GM12892 (cell line): Measurements from ENCODE around the gene TOMM40.
"Not testable (repeated sequence)": the region's sequence is repeated elsewhere in the genome, so short reads cannot be mapped to it uniquely, and the experiment has no call there.

Source experiments
- DNase-seq: peaks from one replicate; pipeline ENCODE4 v3.0.0; 2011; ENCODE audit not compliant: insufficient read length
- FAIRE-seq: peaks from 2 replicates; lab custom pipeline; 2011; peaks lifted over from hg19 to GRCh38; lab: Jason Lieb, UNC
- POLR2A ChIP-seq: IDR thresholded peaks from 2 replicates; pipeline ENCODE4 v1.6.1; 2011; ENCODE audit warnings: low read depth, low read length, control low read depth
- POLR2AphosphoS5 ChIP-seq: IDR thresholded peaks from 2 replicates; pipeline ENCODE4 v1.6.1; 2011; ENCODE audit warnings: low read depth, low read length, control low read depth
- TAF1 ChIP-seq: IDR thresholded peaks from 2 replicates; pipeline ENCODE4 v1.6.1; 2011; ENCODE audit warnings: low read depth, mild to moderate bottlenecking, control low read depth, low read length, borderline replicate concordance

The TOMM40 gene

GRCh38 chr19:44925114-44925891 lies 34.2 kb downstream of the TOMM40 start:
- DNase-seq = no peak
- no peak for FAIRE-seq

DNA sequence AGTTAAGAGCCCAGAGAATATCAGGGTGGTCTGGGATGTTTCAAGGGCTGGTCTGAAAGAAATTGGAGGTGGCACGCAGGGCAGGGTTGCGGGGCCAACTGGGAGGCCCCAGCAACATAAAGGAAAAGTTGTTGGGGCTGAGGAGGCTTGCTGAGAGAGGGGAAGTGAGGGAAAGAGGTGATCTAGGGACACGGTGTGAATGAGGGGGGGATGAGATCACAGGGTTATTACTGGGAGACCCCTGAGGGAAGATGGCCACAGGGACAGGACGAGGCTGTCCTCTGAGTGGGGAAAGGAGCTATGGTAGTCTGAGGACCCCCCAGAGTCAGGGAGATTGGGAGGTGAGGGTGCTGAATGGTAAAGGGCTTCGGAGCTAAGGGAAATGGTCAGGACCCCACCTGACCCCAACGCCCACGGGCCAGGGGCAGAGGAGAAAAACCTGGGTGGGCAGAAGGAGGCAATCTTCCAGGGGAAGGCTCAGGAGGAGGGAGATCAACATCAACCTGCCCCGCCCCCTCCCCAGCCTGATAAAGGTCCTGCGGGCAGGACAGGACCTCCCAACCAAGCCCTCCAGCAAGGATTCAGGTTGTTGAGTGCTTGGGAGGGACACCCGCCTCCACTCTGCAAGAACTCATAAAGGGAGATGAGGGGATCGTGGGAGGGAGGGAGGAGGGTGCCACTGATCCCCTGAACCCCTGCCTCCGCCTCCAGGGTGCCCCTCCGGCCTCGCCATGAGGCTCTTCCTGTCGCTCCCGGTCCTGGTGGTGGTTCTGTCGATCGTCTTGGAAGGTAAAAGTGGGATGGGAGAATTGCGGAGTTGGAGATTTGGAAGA lies 35.4 kb downstream of the TOMM40 start:
- FAIRE-seq, DNase-seq: not testable (repeated sequence)

More at GRCh38 chr19:44925114-44925891, 34.2 kb downstream of the TOMM40 start:
- TF ChIP-seq TAF1 = no peak
- TF ChIP-seq POLR2A = no peak
- no peak for TF ChIP-seq POLR2AphosphoS5

DNA sequence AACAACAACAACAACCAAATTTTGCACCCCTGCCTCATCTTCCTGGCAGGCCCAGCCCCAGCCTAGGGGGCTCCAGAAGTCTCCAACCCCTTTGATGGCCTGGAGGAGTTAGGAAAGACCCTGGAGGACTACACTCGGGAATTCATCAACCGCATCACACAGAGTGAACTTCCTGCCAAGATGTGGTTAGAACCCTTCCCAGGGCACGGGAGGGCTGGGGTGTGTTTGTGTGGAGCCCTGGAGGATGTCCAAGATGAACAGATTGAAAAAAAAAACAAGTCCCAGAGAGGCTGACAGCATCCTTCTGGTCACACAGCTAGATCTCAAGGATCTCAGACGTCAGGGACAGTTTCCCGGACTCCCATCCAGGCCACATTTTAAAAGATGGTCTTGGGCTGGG lies 36.7 kb downstream of the TOMM40 start:
- FAIRE-seq = no peak
- DNase-seq = no peak
- no peak for TF ChIP-seq TAF1
- no peak for TF ChIP-seq POLR2AphosphoS5
- no peak for TF ChIP-seq POLR2A

DNA sequence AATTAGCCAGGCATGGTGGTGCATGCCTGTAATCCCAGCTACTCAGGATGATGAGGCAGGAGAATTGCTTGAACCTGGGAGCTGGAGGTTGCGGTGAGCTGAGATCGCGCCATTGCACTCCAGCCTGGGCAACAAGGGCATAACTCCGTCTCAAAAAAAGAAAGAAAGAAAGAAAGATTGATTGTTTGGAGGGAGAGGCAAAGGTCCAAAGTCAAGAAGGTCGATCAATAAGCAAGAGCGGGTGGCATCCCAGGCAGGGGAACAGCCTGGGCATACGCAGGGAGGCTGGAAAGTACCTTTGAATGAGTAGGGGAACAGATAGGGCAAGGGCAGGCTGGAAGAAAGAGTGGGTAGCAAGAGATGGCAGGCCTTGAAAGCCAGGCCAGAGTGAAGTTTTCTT lies 39.0 kb downstream of the TOMM40 start:
- no peak for TF ChIP-seq POLR2A
- no peak for TF ChIP-seq POLR2AphosphoS5
- TF ChIP-seq TAF1 = no peak
- FAIRE-seq = no peak

DNA sequence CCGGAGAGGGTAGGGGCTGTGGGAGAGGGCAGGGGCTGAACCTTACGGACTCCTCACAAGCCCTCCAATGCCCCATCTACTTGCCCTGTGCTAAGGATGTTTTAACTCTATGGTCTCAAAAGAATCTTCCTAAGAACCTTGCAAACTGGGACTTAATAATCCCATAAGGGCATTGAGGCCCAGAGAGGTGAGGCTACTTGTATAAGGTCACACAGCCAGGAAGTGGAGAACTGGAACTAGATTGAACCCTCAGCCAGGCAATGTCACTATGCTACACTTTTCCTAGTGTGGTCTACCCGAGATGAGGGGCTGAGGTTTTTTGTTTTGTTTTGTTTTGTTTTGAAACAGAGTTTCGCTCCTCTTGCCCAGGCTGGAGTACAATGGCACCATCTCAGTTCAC lies 40.5 kb downstream of the TOMM40 start:
- DNase-seq (no peak), FAIRE-seq (no peak)
- TF ChIP-seq POLR2A (no peak), TAF1 (no peak), POLR2AphosphoS5 (no peak)

More for the DNA sequence above, 39.0 kb downstream of the TOMM40 start:
- no peak for DNase-seq

DNA sequence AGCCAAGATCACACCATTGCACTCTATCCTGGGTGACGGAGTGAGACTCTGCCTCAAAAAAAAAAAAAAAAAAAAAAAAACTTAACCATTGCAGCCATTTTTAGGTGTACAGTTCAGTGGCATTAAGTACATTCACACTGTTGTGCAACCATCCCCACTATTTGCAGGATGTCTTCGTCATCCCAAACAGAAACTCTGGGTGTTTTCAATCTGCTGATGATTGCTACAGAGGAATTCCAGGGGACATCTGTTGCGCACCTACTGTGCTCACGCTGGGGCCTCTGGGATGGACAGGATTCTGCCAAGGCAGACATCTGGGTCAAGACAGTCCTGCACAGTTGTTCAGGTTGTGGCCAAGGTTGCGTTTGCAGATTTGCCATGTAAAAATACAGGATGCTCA lies 48.6 kb downstream of the TOMM40 start:
- FAIRE-seq (no peak), DNase-seq (no peak)
- no peak for TF ChIP-seq TAF1
- no peak for TF ChIP-seq POLR2A
- no peak for TF ChIP-seq POLR2AphosphoS5

- DNase-seq (no peak), FAIRE-seq (no peak)
- TF ChIP-seq POLR2AphosphoS5 = no peak
- TF ChIP-seq TAF1 = no peak
- TF ChIP-seq POLR2A = no peak
These were observed 51.1 kb downstream of the TOMM40 start, which contains the start of gene APOC4 for GRCh38 chr19:44942067-44942571. Gene APOC4, plus strand, starts transcription at chr19:44942237. Its CDS starts 41 bp downstream, at chr19:44942278.

DNA sequence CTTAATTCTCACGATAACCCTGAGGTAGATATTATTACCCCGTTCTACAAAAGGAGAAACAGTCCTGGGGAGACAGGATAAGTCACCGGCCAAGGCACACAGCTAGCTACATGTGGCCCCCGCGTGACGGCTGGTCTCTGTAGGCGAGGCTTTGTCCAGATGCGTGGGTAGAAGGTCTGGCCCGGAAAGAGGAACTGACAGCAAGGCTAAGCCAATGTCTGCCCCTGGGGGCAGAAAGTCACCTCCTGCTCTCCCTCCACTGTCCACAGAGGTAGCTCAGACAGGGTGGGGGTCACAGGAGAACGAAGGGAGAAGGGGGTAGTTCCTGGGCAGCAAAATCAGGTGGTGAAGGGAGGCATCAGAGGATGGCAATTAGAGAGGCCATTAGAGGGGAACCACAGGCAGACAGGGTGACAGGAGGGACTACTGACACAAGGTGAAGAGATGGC lies 52.8 kb downstream of the TOMM40 start:
- FAIRE-seq (peak; percentile 24), DNase-seq (peak; percentile 82)
- 0 out of 2 replicates have a peak, but pooled peaks have one; percentile 29 for TF ChIP-seq POLR2AphosphoS5
- TF ChIP-seq TAF1 = no peak
- peak; percentile 52; the same call in 1 of the 2 replicates for TF ChIP-seq POLR2A

DNA sequence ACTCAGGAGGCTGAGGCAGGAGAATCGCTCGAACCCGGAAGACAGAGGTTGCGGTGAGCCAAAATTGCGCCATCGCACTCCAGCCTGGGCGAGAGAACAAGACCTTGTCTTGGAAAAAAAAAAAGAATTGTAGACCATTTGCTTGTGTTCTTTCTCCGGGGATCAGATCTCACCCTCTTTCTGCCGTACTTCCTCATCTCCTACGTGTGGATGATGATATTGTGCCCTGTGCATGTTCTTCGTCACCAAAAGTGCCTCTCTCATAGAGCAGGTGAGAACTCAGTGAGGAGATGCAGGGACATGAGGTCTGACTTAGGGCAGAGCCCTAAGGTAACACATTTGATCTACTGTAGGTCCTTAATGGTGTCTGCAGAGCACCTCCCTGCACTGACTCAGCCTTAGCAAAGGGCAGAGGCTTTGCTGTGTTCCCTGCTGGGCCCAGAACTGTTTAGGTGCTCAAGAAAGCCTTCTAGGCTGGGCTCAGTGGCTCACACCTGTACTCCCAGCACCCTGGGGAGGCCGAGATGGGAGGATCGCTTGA lies 56.1 kb downstream of the TOMM40 start:
- no peak for FAIRE-seq
- DNase-seq = no peak
- TF ChIP-seq TAF1 = no peak

GRCh38 chr19:44948237-44948636 lies 57.2 kb downstream of the TOMM40 start:
- DNase-seq (no peak), FAIRE-seq (no peak)
- TF ChIP-seq TAF1 = no peak

DNA sequence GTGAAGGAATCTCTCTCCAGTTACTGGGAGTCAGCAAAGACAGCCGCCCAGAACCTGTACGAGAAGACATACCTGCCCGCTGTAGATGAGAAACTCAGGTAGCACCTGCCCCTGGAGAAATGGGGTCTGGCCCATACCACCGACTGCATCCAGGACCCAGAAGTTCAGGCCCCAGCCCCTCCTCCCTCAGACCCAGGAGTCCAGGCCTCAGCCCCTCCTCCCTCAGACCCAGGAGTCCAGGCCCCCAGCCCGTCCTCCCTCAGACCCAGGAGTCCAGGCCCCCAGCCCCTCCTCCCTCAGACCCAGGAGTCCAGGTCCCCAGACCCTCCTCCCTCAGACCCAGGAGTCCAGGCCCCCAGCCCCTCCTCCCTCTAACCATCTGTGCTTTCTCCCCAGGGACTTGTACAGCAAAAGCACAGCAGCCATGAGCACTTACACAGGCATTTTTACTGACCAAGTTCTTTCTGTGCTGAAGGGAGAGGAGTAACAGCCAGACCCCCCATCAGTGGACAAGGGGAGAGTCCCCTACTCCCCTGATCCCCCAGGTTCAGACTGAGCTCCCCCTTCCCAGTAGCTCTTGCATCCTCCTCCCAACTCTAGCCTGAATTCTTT lies 57.8 kb downstream of the TOMM40 start:
- FAIRE-seq = no peak
- no peak for TF ChIP-seq POLR2AphosphoS5
- no peak for TF ChIP-seq POLR2A
- no peak for TF ChIP-seq TAF1
- DNase-seq = no peak
